Heart right ventricle (tissue), 16 donors: Measurements from ENCODE around the gene REEP6. TPM values are rescaled to one million over a fixed set of nuclear protein-coding genes. Genes with fewer than 3 reads are reported as not detected.

Experiments used
- ATAC-seq, 8 donors: fragments of 200-7000 bp; cut with Tn5 transposase; one replicate each; pipeline ENCODE4 v1.9.1; 2020; ENCODE audit warnings: mild to moderate bottlenecking in 8 of 8, moderate library complexity in 8 of 8, moderate number of reproducible peaks in 1 of 8
- DNase-seq, 2 donors: peaks; one replicate each; pipeline ENCODE4 v3.0.0-alpha.2; 2020
- H3K27ac ChIP-seq, 10 donors: fragments of 200-600 bp; sonication (generic) in 2 of 10; one replicate each; pipeline versions ENCODE4 v1.5.0 to v1.8.0; 2020 to 2022; ENCODE audit warnings: mild to moderate bottlenecking in 3 of 10
- H3K27me3 ChIP-seq, 7 donors: fragments of 200-600 bp; one replicate each; pipeline ENCODE4 v1.8.0; 2021 to 2022; ENCODE audit warnings: mild to moderate bottlenecking in 2 of 7
- H3K36me3 ChIP-seq, 9 donors: fragments of 200-600 bp; sonication (generic) in 1 of 9; one replicate each; pipeline versions ENCODE4 v1.5.0 to v1.8.0; 2020 to 2022; ENCODE audit warnings: mild to moderate bottlenecking in 2 of 9
- H3K4me1 ChIP-seq, 9 donors: fragments of 200-600 bp; sonication (generic) in 1 of 9; one replicate each; pipeline versions ENCODE4 v1.5.0 to v1.8.0; 2020 to 2022; ENCODE audit warnings: mild to moderate bottlenecking in 4 of 9
- H3K4me3 ChIP-seq, 10 donors: fragments of 200-600 bp; sonication (generic) in 2 of 10; one replicate each; pipeline versions ENCODE4 v1.5.0 to v1.8.0; 2020 to 2022; ENCODE audit warnings: mild to moderate bottlenecking in 7 of 10, moderate library complexity in 2 of 10
- H3K9me3 ChIP-seq, 11 donors: fragments of 200-600 bp in 10 of 11; sonication (generic) in 2 of 11; one replicate each; pipeline versions ENCODE4 v1.5.0 to v1.8.0; 2013 to 2022; ENCODE audit warnings: mild to moderate bottlenecking in 2 of 11, control low read depth in 1 of 11, moderate library complexity in 1 of 11
- WGBS, 2 donors: extraction: QIAGEN DNeasy Blood & Tissue Kit; methylation state at CpG; one replicate each; pipeline ENCODE4 v1.1.7; 2013; ENCODE audit warnings: inconsistent platforms in 1 of 2; 5-methylcytosine and 5-hydroxymethylcytosine counted together
- intact Hi-C, 10 donors: fragments of 100-400 bp; cut with DNase I; formaldehyde crosslinking; loops; one replicate each; pipeline versions ENCODE4 v1.11.1 to v1.14.2; 2022
- polyA plus RNA-seq, 2 donors: library from polyadenylated mRNA; stranded (reverse); fragments of 200-250 nt; gene quantifications; one replicate each; pipeline ENCODE4 v1.2.3, GENCODE V29; 2013
- total RNA-seq, 10 donors: library from RNA; stranded (reverse); fragmentation: NEBNext Ultra II Directional in 3 of 10; extraction: Animal tissue kit (Norgen Biotek cat#: 25700) in 3 of 10; gene quantifications; one replicate each; pipeline versions ENCODE4 v1.2.1 to v1.2.4, GENCODE V29; 2021 to 2023
- TF ChIP-seq, protein P1 (sequence below), 9 donors: fragments of 200-600 bp; sonication (generic) in 2 of 9; IDR thresholded peaks; one replicate each; pipeline versions ENCODE4 v1.5.0 to v1.8.0; 2021 to 2022; ENCODE audit warnings: antibody characterized with exemption in 9 of 9, mild to moderate bottlenecking in 5 of 9, moderate library complexity in 1 of 9
- donor health status: Arrhythmogenic right ventricular cardiomyopathy.
- donor health status: ischemic (EF 13 %, LVEDD 7.1; RV severe dilation, severe dysfunction).
- donor health status: healthy with polysubstance abuse.
- donor health status: DM: no; HTN: yes; CAD: no.
- donor health status: DM: no; HTN: no; CAD: no.
- donor health status: ischemic (EF 25% LVEDD 6.9; RV normal size, moderate dysfunction).
- donor health status: ischemic (EF 25% LVEDD 5.7; RV mildly dilated, moderate dysfunction).
- donor health status: healthy.
- donor health status: DM: yes; HTN: yes; CAD: no.
- donor health status: Ischemic cardiomyopathy.
- donor health status: ischemic (EF 35%, LVEDD 5.7; RV mildly dilated, moderate dysfunction).
- donor health status: nonischemic (EF 11% LVEDD 7.7; RV severe dilation, severe dysfunction).
- donor health status: DM: yes; HTN: yes; CAD: no.
- donor health status: PGD.
- donor health status: ischemic (EF 29% LVEDD 5.4; RV normal size, mild dysfunction).
- donor health status: nonischemic (EF 23%, LVEDD 6.1; RV moderate dilation, normal function).

Gene REEP6
- total and polyA plus RNA-seq, 12 donors = 1.8 to 5.0 (median 3.8) TPM

- TF ChIP-seq, protein P1, sequence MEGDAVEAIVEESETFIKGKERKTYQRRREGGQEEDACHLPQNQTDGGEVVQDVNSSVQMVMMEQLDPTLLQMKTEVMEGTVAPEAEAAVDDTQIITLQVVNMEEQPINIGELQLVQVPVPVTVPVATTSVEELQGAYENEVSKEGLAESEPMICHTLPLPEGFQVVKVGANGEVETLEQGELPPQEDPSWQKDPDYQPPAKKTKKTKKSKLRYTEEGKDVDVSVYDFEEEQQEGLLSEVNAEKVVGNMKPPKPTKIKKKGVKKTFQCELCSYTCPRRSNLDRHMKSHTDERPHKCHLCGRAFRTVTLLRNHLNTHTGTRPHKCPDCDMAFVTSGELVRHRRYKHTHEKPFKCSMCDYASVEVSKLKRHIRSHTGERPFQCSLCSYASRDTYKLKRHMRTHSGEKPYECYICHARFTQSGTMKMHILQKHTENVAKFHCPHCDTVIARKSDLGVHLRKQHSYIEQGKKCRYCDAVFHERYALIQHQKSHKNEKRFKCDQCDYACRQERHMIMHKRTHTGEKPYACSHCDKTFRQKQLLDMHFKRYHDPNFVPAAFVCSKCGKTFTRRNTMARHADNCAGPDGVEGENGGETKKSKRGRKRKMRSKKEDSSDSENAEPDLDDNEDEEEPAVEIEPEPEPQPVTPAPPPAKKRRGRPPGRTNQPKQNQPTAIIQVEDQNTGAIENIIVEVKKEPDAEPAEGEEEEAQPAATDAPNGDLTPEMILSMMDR (IDR thresholded peaks at IDR 0.05) = no peak
- WGBS, 2 donors = 55 to 60% methylated on average over 14 of the region's 14 CpGs
- Histone ChIP-seq H3K27ac (no peak overlapping the region), H3K4me1 (peaks cover 0 to 21% (median 9%) of the 10 kb centered on the region in 9 donors), H3K4me3 (no peak overlapping the region), H3K27me3 (peaks cover 0 to 40% (median 24%) of the 10 kb centered on the region in 7 donors), H3K36me3 (peaks cover 0 to 13% (median 0%) of the 10 kb centered on the region in 9 donors), H3K9me3 (no peaks in the 10 kb centered on the region)
- intact Hi-C loops = loop anchor here in 1 of 10 donors (10.0 kb wide), 1 partner anchor 228 kb away; the partner anchor contains the start of gene FAM174C
- ATAC-seq (no peak), DNase-seq (no peak)
Observed at GRCh38 chr19:1502433-1503088, 11.6 kb downstream of the REEP6 start.

DNA sequence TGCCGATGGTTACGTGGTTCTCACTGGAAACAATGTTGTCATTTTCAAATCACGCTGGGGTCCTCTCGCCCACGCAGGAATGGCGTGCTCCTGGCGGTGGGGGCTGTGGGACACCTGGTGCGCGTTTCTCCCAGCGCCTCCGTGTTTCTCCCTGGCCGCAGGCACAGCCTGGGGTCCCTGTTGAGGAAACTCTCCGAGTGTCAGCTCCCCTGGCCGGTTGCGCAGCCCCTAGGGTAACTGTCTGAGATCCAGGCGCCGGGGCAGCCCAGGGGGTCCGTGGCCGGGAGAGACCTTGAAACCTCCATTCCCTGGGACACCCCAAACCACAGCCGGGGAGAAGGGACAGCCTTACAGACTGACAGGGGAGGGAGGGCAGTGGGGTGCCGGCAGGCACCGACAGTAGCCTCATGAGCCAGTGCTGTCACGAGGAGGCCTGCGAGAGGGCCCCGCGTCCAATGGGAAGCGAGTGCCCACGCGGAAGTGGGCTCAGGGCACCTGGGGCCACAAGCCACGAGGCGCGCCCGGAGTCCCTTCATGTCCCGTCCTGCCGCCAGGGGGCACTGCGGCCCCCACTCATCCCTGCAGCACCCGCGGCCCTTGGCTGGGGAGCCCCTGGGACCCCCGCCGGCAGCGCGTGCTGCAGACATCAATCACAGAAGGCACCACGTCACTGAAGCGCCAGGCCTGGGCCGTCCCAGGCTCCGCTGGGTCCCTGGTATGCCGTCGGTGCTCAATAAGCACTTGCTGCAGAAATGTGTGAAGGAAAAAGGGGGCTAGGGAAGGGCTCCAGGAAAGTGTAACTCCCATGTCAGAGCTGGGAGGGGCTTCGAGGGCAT is 12.3 kb downstream of the REEP6 start:
- Histone ChIP-seq H3K27ac (no peak overlapping the region), H3K27me3 (peaks cover 0 to 33% (median 18%) of the 10 kb centered on the region in 7 donors), H3K9me3 (peaks cover 0 to under 1% (median 0%) of the 10 kb centered on the region in 11 donors), H3K36me3 (peaks cover 0 to 13% (median 0%) of the 10 kb centered on the region in 9 donors), H3K4me1 (peaks cover 0 to 26% (median 10%) of the 10 kb centered on the region in 9 donors), H3K4me3 (peak overlapping the region in 4 of 10 donors; percentile 1 to 18 (median 3))
- WGBS, 2 donors = 6 to 8% methylated on average over 49 of the region's 49 CpGs
- TF ChIP-seq, protein P1 (IDR thresholded peaks at IDR 0.05) = peak; percentile 59 to 86 (median 80)
- intact Hi-C loops = loop anchor here in 1 of 10 donors (10.0 kb wide), 1 partner anchor 229 kb away; the partner anchor contains the start of gene FAM174C
- DNase-seq = peak in 1 of 2 donors; percentile 64
- ATAC-seq = peak in 3 of 8 donors; percentile 5 to 17 (median 16)

GRCh38 chr19:1503925-1504773 is 13.2 kb downstream of the REEP6 start:
- Histone ChIP-seq H3K4me3 (no peak overlapping the region), H3K4me1 (peaks cover 0 to 34% (median 13%) of the 10 kb centered on the region in 9 donors), H3K9me3 (peaks cover 0 to 6% (median 0%) of the 10 kb centered on the region in 11 donors), H3K27ac (no peak overlapping the region), H3K27me3 (peaks cover 0 to 32% (median 18%) of the 10 kb centered on the region in 7 donors), H3K36me3 (peaks cover 0 to 13% (median 0%) of the 10 kb centered on the region in 9 donors)
- no peak for ATAC-seq
- 65 to 67% methylated on average over 23 of the region's 23 CpGs for WGBS, 2 donors
- no peak for DNase-seq
- TF ChIP-seq, protein P1 (IDR thresholded peaks at IDR 0.05) = no peak
- intact Hi-C loops = loop anchor here in 1 of 10 donors (10.0 kb wide), 1 partner anchor 229 kb away; the partner anchor contains the start of gene FAM174C
